ENCODE measurements around the gene HESX1.

The HESX1 gene

DNA sequence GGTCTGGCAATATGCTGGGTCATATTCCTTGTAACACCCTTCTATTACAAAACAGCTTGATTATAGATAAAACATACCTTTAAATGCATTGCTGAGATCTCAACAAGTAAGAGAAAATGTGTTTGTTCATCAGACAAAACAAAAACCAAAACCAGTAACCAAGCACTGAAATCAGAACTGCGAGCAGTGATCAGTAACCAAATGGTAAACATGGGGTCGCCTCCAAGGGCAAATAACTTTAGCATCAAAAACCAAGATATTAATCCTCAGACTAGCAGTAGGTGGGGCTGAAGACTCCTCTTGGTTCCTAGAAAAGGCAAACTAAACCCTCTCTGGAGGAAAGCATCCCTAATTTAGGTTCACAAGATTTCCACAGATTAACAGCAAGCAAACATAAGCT is 6.6 kb upstream of the HESX1 start:
- Histone ChIP-seq H3F3A (ENCODE audit: insufficient read depth, low read length) (no peaks in the 10 kb centered on the region), H3K4me1 (ENCODE audit: low read length) (peaks cover 7% of the 10 kb centered on the region), H3K9ac (ENCODE audit: low read length) (no peak overlapping the region), H4K20me1 (ENCODE audit: insufficient read depth, low read length) (no peaks in the 10 kb centered on the region), H3K27ac (ENCODE audit: low read length) (no peak overlapping the region), H3K4me3 (ENCODE audit: low read length) (no peak overlapping the region), H3K9me3 (replicated peaks; ENCODE audit: insufficient read depth, low read length) (no peaks in the 10 kb centered on the region), H3K27me3 (replicated peaks; ENCODE audit: insufficient read depth, low read length) (no peaks in the 10 kb centered on the region), H3K4me2 (ENCODE audit: low read depth, low read length) (peak overlapping the region; percentile 10; the same call in 1 of the 2 replicates), H3K9me2 (replicated peaks; ENCODE audit: insufficient read depth, low read length) (no peaks in the 10 kb centered on the region), H3K36me3 (replicated peaks; ENCODE audit: insufficient read depth, low read length) (no peaks in the 10 kb centered on the region), H3K79me2 (ENCODE audit: low read length) (no peaks in the 10 kb centered on the region), H2AFZ (ENCODE audit: low read length) (peak overlapping the region; percentile 38; the same call in 1 of the 2 replicates)
- peak; percentile 31 for DNase-seq
- TF ChIP-seq, protein P1, sequence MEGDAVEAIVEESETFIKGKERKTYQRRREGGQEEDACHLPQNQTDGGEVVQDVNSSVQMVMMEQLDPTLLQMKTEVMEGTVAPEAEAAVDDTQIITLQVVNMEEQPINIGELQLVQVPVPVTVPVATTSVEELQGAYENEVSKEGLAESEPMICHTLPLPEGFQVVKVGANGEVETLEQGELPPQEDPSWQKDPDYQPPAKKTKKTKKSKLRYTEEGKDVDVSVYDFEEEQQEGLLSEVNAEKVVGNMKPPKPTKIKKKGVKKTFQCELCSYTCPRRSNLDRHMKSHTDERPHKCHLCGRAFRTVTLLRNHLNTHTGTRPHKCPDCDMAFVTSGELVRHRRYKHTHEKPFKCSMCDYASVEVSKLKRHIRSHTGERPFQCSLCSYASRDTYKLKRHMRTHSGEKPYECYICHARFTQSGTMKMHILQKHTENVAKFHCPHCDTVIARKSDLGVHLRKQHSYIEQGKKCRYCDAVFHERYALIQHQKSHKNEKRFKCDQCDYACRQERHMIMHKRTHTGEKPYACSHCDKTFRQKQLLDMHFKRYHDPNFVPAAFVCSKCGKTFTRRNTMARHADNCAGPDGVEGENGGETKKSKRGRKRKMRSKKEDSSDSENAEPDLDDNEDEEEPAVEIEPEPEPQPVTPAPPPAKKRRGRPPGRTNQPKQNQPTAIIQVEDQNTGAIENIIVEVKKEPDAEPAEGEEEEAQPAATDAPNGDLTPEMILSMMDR (IDR thresholded peaks at IDR 0.05; ENCODE audit: low read length), result no peak
- TF ChIP-seq EZH2 (optimal IDR thresholded peaks at IDR 0.05; ENCODE audit: low read depth, low read length), result no peak
- TF ChIP-seq EZH2phosphoT487 (IDR thresholded peaks at IDR 0.05; ENCODE audit: low read length), result no peak

DNA sequence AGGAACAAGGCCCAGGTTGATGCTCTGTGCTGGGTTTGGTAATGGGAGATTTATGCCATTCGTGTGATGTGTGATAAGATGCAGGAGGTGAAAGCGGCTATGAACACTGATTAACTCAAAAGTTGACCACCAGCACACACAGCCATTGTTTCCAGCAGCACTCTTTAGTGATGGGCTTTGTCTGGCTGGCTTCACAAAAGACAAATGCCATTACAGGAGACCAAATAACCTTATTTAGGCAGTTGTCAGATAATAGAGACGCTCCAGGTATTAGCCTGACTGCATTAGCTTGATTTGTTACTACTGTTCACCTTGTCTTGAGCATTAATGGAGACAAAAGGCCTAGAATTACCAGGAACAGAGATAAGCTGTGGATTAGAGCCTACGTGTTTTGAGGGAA is 5.1 kb downstream of the HESX1 start:
- Histone ChIP-seq H3F3A (ENCODE audit: insufficient read depth, low read length) (no peaks in the 10 kb centered on the region), H3K27ac (ENCODE audit: low read length) (no peak overlapping the region), H3K9me2 (replicated peaks; ENCODE audit: insufficient read depth, low read length) (no peaks in the 10 kb centered on the region), H3K36me3 (replicated peaks; ENCODE audit: insufficient read depth, low read length) (no peaks in the 10 kb centered on the region), H3K4me3 (ENCODE audit: low read length) (no peak overlapping the region), H3K9me3 (replicated peaks; ENCODE audit: insufficient read depth, low read length) (no peaks in the 10 kb centered on the region), H3K4me1 (ENCODE audit: low read length) (no peaks in the 10 kb centered on the region), H2AFZ (ENCODE audit: low read length) (no peak overlapping the region), H3K4me2 (ENCODE audit: low read depth, low read length) (no peak overlapping the region), H3K9ac (ENCODE audit: low read length) (no peak overlapping the region), H3K79me2 (ENCODE audit: low read length) (no peaks in the 10 kb centered on the region), H3K27me3 (replicated peaks; ENCODE audit: insufficient read depth, low read length) (no peaks in the 10 kb centered on the region), H4K20me1 (ENCODE audit: insufficient read depth, low read length) (no peaks in the 10 kb centered on the region)
- no peak for DNase-seq
- TF ChIP-seq EZH2 (optimal IDR thresholded peaks at IDR 0.05; ENCODE audit: low read depth, low read length) (no peak), EZH2phosphoT487 (IDR thresholded peaks at IDR 0.05; ENCODE audit: low read length) (no peak)
- TF ChIP-seq, protein P1 (IDR thresholded peaks at IDR 0.05; ENCODE audit: low read length), result no peak

DNA sequence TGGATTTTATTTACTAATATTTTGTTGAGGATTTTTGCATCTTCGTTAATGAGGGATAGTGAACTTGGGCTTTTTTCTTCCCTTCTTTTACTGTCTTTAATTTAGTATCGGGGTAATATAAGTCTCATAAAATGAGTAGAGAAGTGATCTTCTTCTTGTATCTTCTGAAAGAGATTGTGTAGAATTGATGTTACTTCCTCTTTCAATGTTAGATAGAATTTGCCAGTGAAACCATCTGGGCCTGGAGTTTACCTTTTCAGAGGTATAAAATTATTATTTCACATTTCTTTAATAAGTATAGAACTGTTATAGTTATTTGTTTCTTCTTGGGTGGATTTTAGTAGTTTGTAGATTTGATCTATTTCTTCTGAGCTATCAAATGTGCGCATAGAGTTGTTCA is 7.8 kb downstream of the HESX1 start:
- no peak for DNase-seq
- no peak overlapping the region for H3K4me2 ChIP-seq (ENCODE audit: low read depth, low read length)
- no peaks in the 10 kb centered on the region for H3K79me2 ChIP-seq (ENCODE audit: low read length)
- no peaks in the 10 kb centered on the region for H3K27me3 ChIP-seq (replicated peaks; ENCODE audit: insufficient read depth, low read length)
- no peak overlapping the region for H2AFZ ChIP-seq (ENCODE audit: low read length)
- H3K4me1 ChIP-seq (ENCODE audit: low read length), result no peaks in the 10 kb centered on the region
- no peaks in the 10 kb centered on the region for H3K9me2 ChIP-seq (replicated peaks; ENCODE audit: insufficient read depth, low read length)
- no peaks in the 10 kb centered on the region for H3F3A ChIP-seq (ENCODE audit: insufficient read depth, low read length)
- TF ChIP-seq, protein P1 (IDR thresholded peaks at IDR 0.05; ENCODE audit: low read length), result no peak
- no peak for TF ChIP-seq EZH2phosphoT487 (IDR thresholded peaks at IDR 0.05; ENCODE audit: low read length)
- TF ChIP-seq EZH2 (optimal IDR thresholded peaks at IDR 0.05; ENCODE audit: low read depth, low read length), result no peak
- H3K9ac ChIP-seq (ENCODE audit: low read length), result no peak overlapping the region
- no peaks in the 10 kb centered on the region for H4K20me1 ChIP-seq (ENCODE audit: insufficient read depth, low read length)
- no peak overlapping the region for H3K27ac ChIP-seq (ENCODE audit: low read length)
- no peaks in the 10 kb centered on the region for H3K9me3 ChIP-seq (replicated peaks; ENCODE audit: insufficient read depth, low read length)
- no peaks in the 10 kb centered on the region for H3K36me3 ChIP-seq (replicated peaks; ENCODE audit: insufficient read depth, low read length)
- H3K4me3 ChIP-seq (ENCODE audit: low read length), result no peak overlapping the region

All from MM.1S (cell line).